IMR-90 (cell line): ENCODE results near the gene C1QC. TPM values are rescaled to one million over a fixed set of nuclear protein-coding genes. Genes with fewer than 3 reads are reported as not detected.

ENCODE experiments used
- ATAC-seq: fragments of 200-7000 bp; cut with Tn5 transposase; 2 replicates; pipeline ENCODE4 v1.9.1; 2020; ENCODE audit warnings: low read depth, mild to moderate bottlenecking, moderate library complexity
- BruUV-seq: library from RNA; stranded (reverse); fragments of 400-500 nt; replicated peaks from 2 replicates; lab custom pipeline; 2021; lab: Mats Ljungman, UMichigan
- CTCF ChIA-PET: fragments of 300-600 bp; formaldehyde crosslinking; extraction: SDS; loops from one replicate; lab custom pipeline; 2021; ENCODE audit warnings: antibody characterized with exemption; lab: Yijun Ruan, JAX
- POLR2A ChIA-PET: fragments of 300-600 bp; sonication (Branson Sonifier 250); formaldehyde crosslinking; loops from one replicate; lab custom pipeline; 2022; ENCODE audit warnings: antibody characterized with exemption; ENCODE audit not compliant: unreplicated experiment; lab: Charles Lee
- DNase-seq: peaks from one replicate; pipeline ENCODE4 v3.0.0; 2013
- H2AFZ ChIP-seq: replicated peaks from 2 replicates; pipeline ENCODE3; 2013; ENCODE audit warnings: low read length, mild to moderate bottlenecking; ENCODE audit not compliant: poor library complexity
- H2AK5ac ChIP-seq: 2 replicates; pipeline ENCODE4 v1.6.1; 2013; ENCODE audit warnings: low read depth, low read length, inconsistent platforms
- H2AK9ac ChIP-seq: replicated peaks from 2 replicates; pipeline ENCODE3; 2013; ENCODE audit warnings: mild to moderate bottlenecking, low read depth, low read length, moderate library complexity; ENCODE audit not compliant: poor library complexity
- H2BK120ac ChIP-seq: 2 replicates; pipeline ENCODE4 v1.6.1; 2013; ENCODE audit warnings: low read depth, low read length, inconsistent platforms
- H2BK15ac ChIP-seq: 3 replicates; pipeline ENCODE4 v1.6.1; 2013; ENCODE audit warnings: low read depth, low read length, inconsistent platforms
- H2BK20ac ChIP-seq: 2 replicates; pipeline ENCODE4 v1.6.1; 2013; ENCODE audit warnings: low read depth, mild to moderate bottlenecking, inconsistent platforms, low read length, moderate library complexity
- H2BK5ac ChIP-seq: 2 replicates; pipeline ENCODE4 v1.6.1; 2013; ENCODE audit warnings: mild to moderate bottlenecking, low read depth, low read length, inconsistent platforms; ENCODE audit not compliant: poor library complexity, severe bottlenecking
- H3K14ac ChIP-seq: replicated peaks from 2 replicates; pipeline ENCODE4 v1.6.1; 2013; ENCODE audit warnings: low read depth, low read length, inconsistent platforms
- H3K18ac ChIP-seq: 2 replicates; pipeline ENCODE4 v1.6.1; 2013; ENCODE audit warnings: low read depth, low read length, control low read depth
- H3K23ac ChIP-seq: 2 replicates; pipeline ENCODE4 v1.6.1; 2013; ENCODE audit warnings: low read depth, low read length, inconsistent platforms
- H3K27ac ChIP-seq: 2 replicates; pipeline ENCODE4 v1.5.1; 2013; ENCODE audit warnings: mild to moderate bottlenecking, control low read depth, low read length; ENCODE audit not compliant: insufficient read depth
- H3K27me3 ChIP-seq: 2 replicates; pipeline ENCODE4 v1.6.1; 2013; ENCODE audit warnings: low read length; ENCODE audit not compliant: control insufficient read depth, insufficient read depth
- H3K36me3 ChIP-seq: 2 replicates; pipeline ENCODE4 v1.6.1; 2013; ENCODE audit warnings: low read length, mixed read lengths; ENCODE audit not compliant: control insufficient read depth, insufficient read depth
- H3K4ac ChIP-seq: 2 replicates; pipeline ENCODE4 v1.6.1; 2013; ENCODE audit warnings: low read depth, low read length, inconsistent platforms
- H3K4me1 ChIP-seq: 2 replicates; pipeline ENCODE4 v1.6.1; 2013; ENCODE audit warnings: low read length, mixed read lengths; ENCODE audit not compliant: control insufficient read depth, insufficient read depth
- H3K4me2 ChIP-seq: 2 replicates; pipeline ENCODE4 v1.6.1; 2013; ENCODE audit warnings: low read depth, mild to moderate bottlenecking, control low read depth, low read length, moderate library complexity
- H3K4me3 ChIP-seq: 2 replicates; pipeline ENCODE4 v1.5.1; 2013; ENCODE audit warnings: low read depth, mild to moderate bottlenecking, control low read depth, low read length, moderate library complexity; ENCODE audit not compliant: insufficient read depth
- H3K56ac ChIP-seq: 2 replicates; pipeline ENCODE4 v1.6.1; 2013; ENCODE audit warnings: low read length, inconsistent platforms; ENCODE audit not compliant: insufficient read depth; ENCODE audit errors: extremely low read depth
- H3K79me1 ChIP-seq, 2 experiments: 2 replicates each; pipeline ENCODE4 v1.6.1; 2013; ENCODE audit warnings: low read length in 2 of 2, inconsistent platforms in 1 of 2, low read depth in 1 of 2
- H3K9ac ChIP-seq: 2 replicates; pipeline ENCODE4 v1.6.1; 2013; ENCODE audit warnings: low read depth, low read length, control low read depth
- H3K9me1 ChIP-seq: 2 replicates; pipeline ENCODE4 v1.6.1; 2013; ENCODE audit warnings: low read length, inconsistent platforms; ENCODE audit not compliant: insufficient read depth
- H3K9me3 ChIP-seq: 2 replicates; pipeline ENCODE4 v1.6.1; 2013; ENCODE audit warnings: low read length; ENCODE audit not compliant: control insufficient read depth, insufficient read depth
- H4K20me1 ChIP-seq: 2 replicates; pipeline ENCODE4 v1.6.1; 2013; ENCODE audit warnings: low read length, inconsistent platforms; ENCODE audit not compliant: insufficient read depth
- H4K5ac ChIP-seq: 2 replicates; pipeline ENCODE4 v1.6.1; 2013; ENCODE audit warnings: mild to moderate bottlenecking, low read depth, low read length, control low read depth
- H4K8ac ChIP-seq, 2 experiments: 2 replicates each; pipeline ENCODE4 v1.6.1; 2013; ENCODE audit warnings: low read depth in 2 of 2, low read length in 2 of 2, control low read depth in 1 of 2, inconsistent platforms in 1 of 2
- H4K91ac ChIP-seq: 2 replicates; pipeline ENCODE4 v1.6.1; 2013; ENCODE audit warnings: low read depth, low read length, inconsistent platforms; ENCODE audit not compliant: insufficient read depth
- CEBPB ChIP-seq: IDR thresholded peaks from 2 replicates; pipeline ENCODE4 v1.6.1; 2012; ENCODE audit warnings: low read depth, low read length, improper control_type of control experiment
- ELK1 ChIP-seq: fragments of 150-350 bp; IDR thresholded peaks from 2 replicates; pipeline ENCODE4 v1.6.1; 2016; ENCODE audit warnings: low read depth, mild to moderate bottlenecking, low read length, moderate library complexity, borderline replicate concordance
- MAFK ChIP-seq: IDR thresholded peaks from 2 replicates; pipeline ENCODE4 v1.6.1; 2012; ENCODE audit warnings: low read depth, low read length, improper control_type of control experiment
- NFE2L2 ChIP-seq: fragments of 150-350 bp; IDR thresholded peaks from 2 replicates; pipeline ENCODE4 v1.6.1; 2016; ENCODE audit warnings: low read depth, mild to moderate bottlenecking, low read length
- POLR2A ChIP-seq: IDR thresholded peaks from 2 replicates; pipeline ENCODE4 v1.6.1; 2012; ENCODE audit warnings: mild to moderate bottlenecking, low read depth, low read length
- RAD21 ChIP-seq: IDR thresholded peaks from 2 replicates; pipeline ENCODE4 v1.6.1; 2012; ENCODE audit warnings: low read length, improper control_type of control experiment
- RCOR1 ChIP-seq: IDR thresholded peaks from 2 replicates; pipeline ENCODE4 v1.6.1; 2012; ENCODE audit warnings: mild to moderate bottlenecking, low read length, improper control_type of control experiment; ENCODE audit not compliant: insufficient replicate concordance
- WGBS, 2 experiments: methylation state at CpG; one replicate each; pipeline versions ENCODE4 v1.1.5 to v1.1.7; 2013; ENCODE audit warnings: missing lambda C conversion rate in 2 of 2; ENCODE audit not compliant: insufficient read length in 1 of 2; ENCODE audit errors: extremely low coverage in 2 of 2; 5-methylcytosine and 5-hydroxymethylcytosine counted together
- dilution Hi-C: fragments of 300-500 bp; cut with HindIII; formaldehyde crosslinking; loops from one replicate; pipeline ENCODE4 v1.14.3; 2018; ENCODE audit warnings: low sequenced_read_pairs; ENCODE audit not compliant: unreplicated experiment
- in situ Hi-C: fragments of 300-500 bp; cut with MboI; formaldehyde crosslinking; loops from 3 replicates; pipeline ENCODE4 v1.14.3; 2019; ENCODE audit warnings: low sequenced_read_pairs, inconsistent platforms, mixed read lengths
- intact Hi-C: fragments of 100-400 bp; cut with micrococcal nuclease; formaldehyde crosslinking; loops from 2 replicates; pipeline ENCODE4 v1.10.0; 2022
- polyA plus RNA-seq, 3 experiments: library from polyadenylated mRNA; depleted of rRNA; stranded (reverse); fragments of >200 nt; gene quantifications; 2 replicates each; pipeline ENCODE4 v1.2.3, GENCODE V29; 2012; ENCODE audit warnings: low replicate concordance in 1 of 3
- total RNA-seq: library from RNA; depleted of rRNA; stranded (reverse); fragments of >200 nt; gene quantifications from 2 replicates; pipeline ENCODE4 v1.2.3, GENCODE V29; 2012
- TF ChIP-seq, protein P1 (sequence below): conservative IDR thresholded peaks from 2 replicates; pipeline ENCODE4 v1.5.1; 2012; ENCODE audit warnings: mild to moderate bottlenecking, low read depth, low read length, improper control_type of control experiment

Gene C1QC
- total and polyA plus RNA-seq, 2 of the 4 experiments (the other 2 are of a cell fraction), result not detected

GRCh38 chr1:22671999-22672398 is 28.6 kb downstream of the C1QC start:
- BruUV-seq, result no TSS peak
- Histone ChIP-seq H2AFZ (no peak overlapping the region), H3K27ac (no peak overlapping the region), H2AK5ac (no peak overlapping the region), H2BK20ac (no peak overlapping the region), H4K20me1 (no peaks in the 10 kb centered on the region), H3K36me3 (no peaks in the 10 kb centered on the region), H3K56ac (no peak overlapping the region), H3K4me3 (no peak overlapping the region), H3K4me2 (no peak overlapping the region), H3K23ac (no peak overlapping the region), H3K27me3 (peaks cover 58% of the 10 kb centered on the region), H4K91ac (no peak overlapping the region), H2BK5ac (no peak overlapping the region), H3K9me1 (no peaks in the 10 kb centered on the region), H3K79me1 (no peaks in the 10 kb centered on the region), H2AK9ac (no peak overlapping the region), H3K4me1 (no peaks in the 10 kb centered on the region), H3K9me3 (no peaks in the 10 kb centered on the region), H3K4ac (no peak overlapping the region), H2BK15ac (no peak overlapping the region), H3K14ac (no peak overlapping the region), H3K9ac (no peak overlapping the region), H2BK120ac (no peak overlapping the region), H3K18ac (no peak overlapping the region), H4K8ac (no peak overlapping the region), H4K5ac (no peak overlapping the region)
- ATAC-seq, result no peak
- no CpG with 5 or more reads among the region's 4 CpGs for WGBS, 2 experiments
- ChIA-PET POLR2A (no interaction called here), CTCF (interaction anchor here (1.5 kb wide), 1 partner anchor 190 kb away, joined by 4 read pairs; no protein-coding TSS in a partner anchor)
- no peak for TF ChIP-seq NFE2L2
- TF ChIP-seq, protein P1, sequence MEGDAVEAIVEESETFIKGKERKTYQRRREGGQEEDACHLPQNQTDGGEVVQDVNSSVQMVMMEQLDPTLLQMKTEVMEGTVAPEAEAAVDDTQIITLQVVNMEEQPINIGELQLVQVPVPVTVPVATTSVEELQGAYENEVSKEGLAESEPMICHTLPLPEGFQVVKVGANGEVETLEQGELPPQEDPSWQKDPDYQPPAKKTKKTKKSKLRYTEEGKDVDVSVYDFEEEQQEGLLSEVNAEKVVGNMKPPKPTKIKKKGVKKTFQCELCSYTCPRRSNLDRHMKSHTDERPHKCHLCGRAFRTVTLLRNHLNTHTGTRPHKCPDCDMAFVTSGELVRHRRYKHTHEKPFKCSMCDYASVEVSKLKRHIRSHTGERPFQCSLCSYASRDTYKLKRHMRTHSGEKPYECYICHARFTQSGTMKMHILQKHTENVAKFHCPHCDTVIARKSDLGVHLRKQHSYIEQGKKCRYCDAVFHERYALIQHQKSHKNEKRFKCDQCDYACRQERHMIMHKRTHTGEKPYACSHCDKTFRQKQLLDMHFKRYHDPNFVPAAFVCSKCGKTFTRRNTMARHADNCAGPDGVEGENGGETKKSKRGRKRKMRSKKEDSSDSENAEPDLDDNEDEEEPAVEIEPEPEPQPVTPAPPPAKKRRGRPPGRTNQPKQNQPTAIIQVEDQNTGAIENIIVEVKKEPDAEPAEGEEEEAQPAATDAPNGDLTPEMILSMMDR, result no peak
- TF ChIP-seq POLR2A, result no peak
- TF ChIP-seq RCOR1, result no peak
- TF ChIP-seq ELK1, result no peak
- TF ChIP-seq RAD21, result no peak
- no peak for TF ChIP-seq CEBPB
- no peak for TF ChIP-seq MAFK
- in situ Hi-C loops, result loop anchor here (5.0 kb wide), 1 partner anchor 250 kb away; no protein-coding TSS in a partner anchor
- dilution Hi-C loops, result no loop called here
- no peak for DNase-seq
- intact Hi-C loops, result no loop called here
